GM21423 (cell line): ENCODE data around the gene GSC2.

Source experiments
- ATAC-seq: cut with Tn5 transposase; IDR thresholded peaks from one replicate; pipeline ENCODE4 v1.9.1; 2021; ENCODE audit warnings: mild to moderate bottlenecking, moderate library complexity; ENCODE audit not compliant: unreplicated experiment

Gene GSC2, protein sequence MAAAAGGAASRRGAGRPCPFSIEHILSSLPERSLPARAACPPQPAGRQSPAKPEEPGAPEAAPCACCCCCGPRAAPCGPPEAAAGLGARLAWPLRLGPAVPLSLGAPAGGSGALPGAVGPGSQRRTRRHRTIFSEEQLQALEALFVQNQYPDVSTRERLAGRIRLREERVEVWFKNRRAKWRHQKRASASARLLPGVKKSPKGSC

DNA sequence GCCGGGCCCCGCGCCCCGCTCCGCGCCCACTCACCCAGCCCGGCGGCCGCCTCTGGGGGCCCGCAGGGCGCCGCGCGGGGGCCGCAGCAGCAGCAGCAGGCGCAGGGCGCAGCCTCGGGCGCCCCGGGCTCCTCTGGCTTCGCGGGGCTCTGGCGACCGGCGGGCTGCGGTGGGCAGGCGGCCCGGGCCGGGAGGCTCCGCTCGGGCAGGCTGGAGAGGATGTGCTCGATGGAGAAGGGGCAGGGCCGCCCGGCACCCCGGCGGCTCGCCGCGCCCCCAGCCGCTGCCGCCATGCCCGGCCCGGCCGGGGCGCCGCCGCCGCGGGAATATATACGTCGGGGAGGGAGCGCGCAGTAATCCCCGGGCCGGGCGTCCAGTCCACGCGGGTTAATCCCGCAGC, at the start of gene GSC2:
TSS of gene GSC2 (minus strand) at position 302 of the 400 bp plus-strand sequence. CDS start at position 293, 9 bp downstream.
- no peak for ATAC-seq

DNA sequence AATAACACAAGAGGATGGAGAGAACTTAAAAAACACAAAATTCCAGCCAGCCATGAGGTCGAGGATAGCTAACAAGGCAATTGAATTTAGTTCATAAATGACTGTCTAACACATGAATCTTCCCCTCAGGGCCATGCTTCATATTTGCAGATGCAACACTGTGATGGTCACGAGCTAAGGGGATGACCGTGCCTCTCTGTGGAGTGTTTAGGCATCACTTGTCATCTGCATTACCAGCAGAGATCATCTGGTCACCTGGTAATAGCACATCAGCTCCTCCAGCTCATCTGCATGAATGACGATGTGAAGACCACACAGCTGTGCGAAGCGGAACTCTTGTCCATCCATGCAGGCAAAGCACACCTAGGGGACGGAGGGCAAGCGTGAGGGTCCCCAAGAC, 49.4 kb upstream of the GSC2 start:
- no peak for ATAC-seq

DNA sequence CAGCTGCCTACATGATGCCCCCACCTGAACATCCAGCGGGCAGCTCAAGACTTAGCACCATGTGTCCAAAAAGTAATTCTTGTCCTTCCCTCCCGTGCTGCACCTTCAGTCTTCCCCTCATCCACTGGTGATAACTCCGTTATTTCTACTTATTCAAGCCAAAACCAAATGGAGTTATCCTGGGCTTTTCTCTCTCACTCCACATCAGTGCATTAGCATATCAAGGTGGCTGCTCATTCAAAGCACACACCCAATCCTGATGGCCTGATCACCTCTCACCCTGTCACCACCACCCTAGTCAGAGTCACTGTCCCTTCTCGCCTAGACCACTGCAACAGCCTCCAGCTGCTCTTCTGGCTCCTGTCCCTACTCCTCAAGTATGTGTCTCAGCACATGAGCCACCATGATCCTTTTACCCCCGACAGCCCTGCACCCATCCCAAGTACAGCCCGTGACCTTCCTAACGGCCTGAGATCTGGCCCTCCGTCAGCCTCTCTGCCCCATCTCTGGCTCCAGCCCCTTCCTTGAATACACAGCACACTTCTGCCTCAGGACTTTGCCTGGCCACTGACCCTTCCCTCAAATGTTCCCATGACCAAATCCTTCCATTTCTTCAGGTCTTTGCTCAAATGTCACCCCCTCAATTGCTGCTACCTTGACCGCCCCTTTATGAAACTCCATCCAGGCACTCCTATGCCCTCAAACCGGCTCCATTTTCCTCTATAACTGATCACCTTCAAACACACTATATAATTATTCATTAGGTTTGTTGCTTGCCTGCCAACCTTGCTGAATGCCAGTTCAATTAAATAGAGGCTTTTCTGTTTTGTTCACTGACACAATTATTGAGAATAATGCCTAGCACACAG, 48.1 kb upstream of the GSC2 start:
- ATAC-seq: no peak

DNA sequence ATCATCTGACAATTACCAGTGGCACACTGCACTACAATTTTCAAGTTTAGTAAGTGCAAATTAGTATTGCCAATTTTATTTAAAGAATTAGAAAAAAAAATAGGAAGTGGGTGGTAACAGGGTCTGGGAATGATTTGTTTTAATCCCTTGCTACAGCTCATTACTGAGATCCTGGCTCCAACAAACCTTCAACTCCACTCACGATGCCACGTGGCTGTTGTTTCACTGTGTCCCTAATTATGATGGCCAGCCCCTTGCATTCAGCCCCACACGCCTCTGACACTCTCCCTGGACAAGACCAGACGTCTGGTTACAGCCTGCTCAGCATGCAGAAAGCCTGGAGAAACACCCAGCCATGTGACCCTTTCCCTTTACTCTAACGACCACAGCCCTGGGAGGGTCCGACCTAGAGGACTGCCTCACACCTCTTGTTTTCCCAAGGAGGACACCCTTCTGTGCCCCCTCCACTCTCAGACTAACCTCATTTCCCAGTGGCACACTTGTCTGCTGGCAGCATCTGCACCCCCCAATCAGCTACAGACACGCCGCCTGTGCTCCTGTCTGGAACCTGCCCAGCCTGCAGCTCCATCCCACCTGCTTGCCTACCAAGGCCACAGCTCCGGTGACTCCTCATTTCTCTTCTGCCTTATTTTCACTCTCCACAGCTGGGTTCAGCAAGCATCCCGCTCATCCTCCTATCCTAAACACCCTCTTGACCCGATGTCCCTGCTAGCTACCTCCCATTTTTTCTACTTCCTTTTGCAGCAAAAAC, 46.9 kb upstream of the GSC2 start:
- no peak for ATAC-seq

DNA sequence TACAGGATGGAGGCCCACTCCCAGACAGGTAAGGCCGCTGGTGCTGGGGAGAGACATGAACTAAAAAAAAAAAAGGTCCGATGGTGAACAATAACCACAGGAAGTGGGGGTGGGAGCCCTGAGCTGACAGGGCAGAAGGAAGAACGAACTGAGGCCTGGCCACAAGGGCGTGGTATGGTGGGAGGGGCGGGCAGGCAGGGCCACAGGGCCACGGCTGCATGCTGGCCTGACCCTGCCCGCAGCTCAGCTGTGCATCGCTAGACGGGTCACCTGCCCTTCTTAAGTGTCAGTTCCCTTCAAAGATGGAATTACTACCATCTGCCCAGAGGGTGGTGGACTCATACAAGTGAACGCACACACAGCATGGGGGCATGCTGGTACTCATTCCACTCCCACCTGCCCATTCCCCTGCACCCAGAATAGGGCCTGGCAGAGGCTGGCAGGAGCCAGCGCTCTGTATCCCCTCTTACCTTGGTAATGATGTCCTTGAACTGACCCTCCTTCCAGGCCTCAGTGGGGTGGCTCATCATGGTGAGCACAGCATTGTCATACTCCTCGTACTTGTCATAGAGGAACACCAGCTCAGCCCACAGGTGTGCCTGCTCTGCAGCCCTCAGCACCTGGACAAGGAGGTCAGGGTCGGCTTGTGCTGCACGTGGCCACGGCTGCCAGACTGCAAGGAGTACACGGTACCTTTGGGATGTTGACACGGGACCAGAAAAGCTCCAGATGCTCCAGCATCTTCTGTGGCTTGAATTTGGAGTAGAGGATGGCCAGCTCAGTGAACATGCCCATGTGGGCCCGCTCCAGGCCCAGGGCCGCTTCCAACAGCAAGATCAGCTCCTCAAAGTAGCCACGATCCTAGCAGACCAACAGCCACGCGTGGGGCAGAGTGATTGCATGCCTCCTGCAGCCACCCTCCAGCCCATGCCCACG, 46.0 kb upstream of the GSC2 start:
- ATAC-seq: no peak

DNA sequence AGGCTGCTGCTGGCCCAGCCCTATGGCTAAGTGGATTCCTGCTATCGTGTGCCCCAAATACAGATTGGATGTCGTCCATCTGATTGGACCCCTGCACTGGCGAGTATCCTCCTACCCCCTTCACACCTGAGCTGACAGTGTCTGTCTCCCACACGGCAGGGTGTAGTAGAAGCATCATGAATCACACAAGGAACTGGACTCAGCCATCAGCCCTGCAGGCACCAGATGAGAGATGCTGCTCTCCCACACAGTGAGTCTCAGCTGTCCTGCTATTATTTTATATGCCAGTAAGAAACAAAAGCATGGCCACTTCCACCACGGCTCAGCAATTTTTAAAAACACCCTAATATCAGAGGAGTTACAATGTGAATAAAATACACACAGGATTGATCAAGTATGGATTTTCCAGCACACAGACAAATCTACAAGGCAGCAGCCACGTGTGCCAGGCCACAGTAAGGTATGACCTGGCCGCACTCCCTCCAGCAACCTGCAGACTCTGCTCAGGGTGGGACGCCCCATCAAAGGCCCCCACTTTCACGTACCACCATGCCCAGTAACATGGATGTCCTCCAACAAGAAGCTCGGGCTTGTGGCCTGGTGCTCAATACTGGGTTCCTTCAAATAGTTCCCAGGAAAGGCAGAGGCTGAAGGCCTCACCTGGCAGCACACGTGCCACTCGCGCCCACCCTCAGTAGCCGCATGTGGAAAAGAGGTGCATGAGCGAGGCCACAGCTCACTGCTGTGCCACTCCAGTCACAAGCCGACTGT, 44.9 kb upstream of the GSC2 start:
- ATAC-seq: no peak

DNA sequence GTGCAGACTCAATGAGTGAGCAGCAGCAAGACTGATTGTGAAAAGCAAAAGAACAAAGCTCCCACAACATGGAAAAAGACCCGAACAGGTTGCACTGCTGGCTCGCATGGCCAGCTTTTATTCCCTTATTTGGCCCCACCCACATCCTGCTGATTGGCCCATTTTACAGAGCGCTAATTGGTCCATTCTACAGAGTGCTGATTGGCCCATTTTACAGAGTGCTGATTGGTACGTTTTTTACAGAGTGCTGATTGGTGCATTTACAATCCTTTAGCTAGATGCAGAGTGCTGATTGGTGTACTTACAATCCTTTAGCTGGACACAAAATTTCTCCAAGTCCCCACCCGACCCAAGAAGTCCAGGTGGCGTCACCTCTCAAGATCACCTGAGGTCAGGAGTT, 43.8 kb upstream of the GSC2 start:
- ATAC-seq: no peak

DNA sequence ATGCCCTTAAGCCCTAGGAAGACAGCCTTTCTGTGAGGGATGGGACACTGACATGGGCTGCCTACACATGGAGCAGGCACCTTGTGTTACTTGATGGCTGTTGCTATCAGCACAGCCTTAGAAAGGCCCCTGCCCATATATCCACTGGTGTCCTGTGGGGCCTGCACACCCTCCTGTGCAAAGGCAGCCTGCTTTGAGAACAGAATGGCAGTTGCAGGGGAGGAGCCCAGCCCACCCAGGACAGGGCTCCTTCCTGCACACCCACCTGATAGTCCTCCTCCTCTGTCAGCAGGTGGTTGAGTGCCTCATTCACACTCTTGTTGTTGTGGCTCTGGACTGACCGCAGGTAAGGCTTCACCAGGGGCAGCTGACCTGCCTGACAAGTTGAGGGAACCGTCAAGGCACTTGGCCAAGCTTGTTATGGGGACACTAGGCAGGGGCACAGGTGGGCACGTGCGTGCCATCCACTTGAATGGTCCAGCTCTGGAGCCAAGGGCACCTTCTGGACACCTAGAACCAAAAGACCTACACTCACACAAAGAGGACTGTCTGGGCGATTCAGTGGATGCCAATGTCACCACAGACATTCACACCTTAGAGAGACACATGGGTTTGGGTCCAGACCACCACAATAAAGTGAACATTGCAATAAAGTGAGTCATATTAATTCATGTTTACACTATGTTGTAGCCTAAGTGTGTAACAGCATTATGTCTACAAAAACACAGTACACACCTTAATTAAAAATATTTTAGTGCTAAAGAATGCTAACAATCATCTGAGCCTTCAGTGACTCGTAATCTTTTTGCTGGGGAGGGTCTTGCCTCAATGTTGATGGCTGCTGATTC, 37.8 kb upstream of the GSC2 start:
- no peak for ATAC-seq

DNA sequence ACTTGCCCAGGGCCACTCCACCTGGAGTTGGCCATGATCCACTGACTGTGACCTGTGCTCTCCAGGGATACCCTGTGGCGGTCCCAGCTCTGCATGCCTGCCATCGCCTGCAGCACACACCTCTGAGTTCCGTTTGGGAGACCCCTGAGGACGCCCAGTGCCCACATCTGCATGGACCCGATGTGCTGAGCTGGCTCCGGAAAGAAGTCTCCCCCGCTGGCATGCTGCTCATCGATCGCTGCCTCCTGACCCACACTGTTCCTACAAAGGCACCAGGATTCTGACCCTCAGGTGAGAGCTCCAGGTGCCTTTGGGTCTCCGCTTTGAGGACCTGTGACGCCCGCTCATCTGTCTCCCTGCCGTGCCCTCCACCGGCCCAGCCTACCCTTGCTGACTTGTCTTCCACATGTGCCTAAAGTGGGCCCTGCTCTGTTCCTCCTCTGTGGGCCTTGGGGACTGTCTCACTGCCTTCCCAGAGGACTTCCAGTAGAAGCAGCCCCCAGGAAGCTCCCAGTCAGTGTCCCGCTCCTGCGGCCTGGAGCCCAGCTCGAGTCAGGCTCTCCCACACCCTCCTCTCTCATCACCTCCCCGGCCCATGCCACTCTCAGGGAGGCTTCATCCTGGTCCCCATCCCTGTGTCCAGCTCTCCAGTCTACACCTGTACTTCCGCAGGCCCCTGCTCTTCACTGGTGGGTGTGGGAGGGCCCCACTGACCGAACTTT, 34.3 kb upstream of the GSC2 start:
- no peak for ATAC-seq

DNA sequence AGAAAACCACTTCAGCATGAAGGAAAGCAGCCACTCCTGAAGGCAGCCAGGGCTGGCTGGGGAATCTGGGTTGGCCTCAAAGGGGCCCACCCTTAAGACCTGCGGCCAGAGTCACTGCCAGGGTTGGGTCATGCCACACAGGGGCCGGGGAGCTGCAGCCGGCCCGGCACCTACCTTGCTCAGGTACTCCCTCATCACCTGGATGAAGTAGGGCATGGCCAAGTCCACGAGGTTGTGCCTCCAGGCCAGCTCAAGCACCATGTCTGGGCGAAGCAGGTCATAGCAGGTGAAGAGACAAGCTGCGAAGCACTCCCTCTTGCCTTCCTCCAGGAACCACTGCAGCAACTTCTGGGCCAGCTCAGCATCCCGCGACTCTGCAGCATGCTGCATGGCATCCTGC, 33.1 kb upstream of the GSC2 start:
- no peak for ATAC-seq

DNA sequence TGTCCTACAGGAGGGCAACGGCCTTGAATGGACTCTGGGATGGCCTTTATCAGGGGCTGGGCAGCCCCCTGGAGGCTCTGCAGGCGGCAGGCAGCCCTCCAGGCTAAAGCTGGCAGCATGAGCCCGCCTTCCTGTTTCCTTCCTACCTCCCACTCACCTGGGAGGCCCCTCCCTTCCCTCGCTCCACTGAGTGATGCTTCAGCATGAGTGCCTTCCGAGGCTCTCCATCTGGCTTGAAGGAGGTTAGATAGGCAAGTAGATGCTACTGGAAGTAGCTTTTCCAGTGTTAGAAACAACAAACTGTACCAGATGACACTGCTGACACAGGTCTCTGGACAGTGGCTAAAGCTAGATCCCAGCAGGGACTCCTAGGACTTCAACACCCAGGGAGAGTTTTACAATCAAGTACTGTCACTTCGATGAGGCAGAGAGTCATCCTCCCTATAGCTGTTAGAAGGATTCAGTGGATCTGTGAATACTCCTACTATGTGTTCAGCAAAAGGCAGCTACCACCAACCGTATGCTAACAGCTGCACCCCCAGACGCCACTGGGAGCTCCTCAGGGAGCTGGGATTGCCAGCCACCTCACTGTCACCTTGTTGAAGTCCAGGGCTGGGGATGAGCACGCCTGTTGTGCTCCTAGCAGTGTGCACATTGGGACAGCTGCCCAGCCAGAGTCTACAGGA, 32.5 kb upstream of the GSC2 start:
- ATAC-seq: no peak

DNA sequence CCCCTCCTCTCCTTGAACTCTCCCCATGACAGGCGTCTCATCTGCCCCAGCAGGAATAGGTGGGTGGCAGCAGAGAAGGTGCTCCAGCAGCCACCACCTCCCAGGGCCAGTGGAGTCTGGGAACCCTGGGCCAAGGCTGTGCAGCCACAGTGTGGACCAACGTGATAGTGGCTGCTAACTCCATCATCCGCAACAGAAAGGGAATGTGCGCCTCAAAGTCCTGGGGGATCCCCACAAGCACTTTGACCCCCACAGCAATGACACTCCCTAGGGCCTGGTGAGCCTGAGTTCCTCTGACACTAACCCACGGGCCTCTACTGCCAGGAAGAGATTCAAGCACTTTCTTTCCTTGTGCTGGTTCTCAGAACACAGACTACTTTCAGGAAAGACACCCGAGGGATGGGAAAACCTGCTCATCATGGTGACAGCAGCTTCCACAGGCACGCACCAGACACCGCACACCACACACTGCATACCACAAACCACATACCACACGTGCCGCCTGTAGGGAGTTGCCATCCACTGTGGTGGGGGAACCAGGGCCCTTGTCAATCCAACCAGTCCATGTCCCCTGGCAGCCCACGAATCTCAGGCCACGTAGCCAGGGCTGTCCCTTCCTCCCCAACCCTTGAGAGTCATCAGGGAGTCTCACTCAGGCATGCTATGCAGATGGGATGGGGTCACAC, 31.8 kb upstream of the GSC2 start:
- ATAC-seq: no peak

DNA sequence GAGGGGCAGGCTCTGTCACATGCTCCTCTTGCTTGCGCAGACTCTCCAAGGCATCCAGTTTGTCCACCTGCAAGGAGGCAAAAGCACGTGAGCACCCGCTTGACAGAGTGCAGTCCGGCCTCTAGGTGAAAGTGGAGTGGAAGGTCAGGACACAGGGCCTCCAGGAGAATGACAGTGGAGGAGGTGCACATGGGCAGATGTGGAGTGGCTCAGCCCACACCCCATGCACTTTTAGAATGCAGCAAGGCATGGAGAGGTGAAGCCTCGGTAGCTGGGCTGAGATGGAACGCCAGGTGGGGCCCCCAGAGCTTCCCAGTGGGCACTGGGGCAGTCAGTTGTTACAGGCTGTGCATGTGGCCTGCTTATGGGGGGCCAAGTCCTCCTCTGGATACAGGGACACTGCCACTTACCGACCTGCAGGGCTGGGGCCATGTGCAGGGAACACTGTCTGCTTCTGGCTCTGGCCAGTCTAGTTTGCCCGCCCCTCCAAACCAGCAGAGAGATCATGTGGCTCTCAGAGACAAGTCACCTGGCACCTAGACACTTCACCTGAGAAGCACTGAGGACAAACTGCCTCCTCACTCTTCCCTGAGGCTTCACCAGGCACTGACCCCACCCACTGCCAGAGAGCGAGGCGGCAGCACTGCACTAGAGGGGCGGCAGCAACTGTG, 30.8 kb upstream of the GSC2 start:
- no peak for ATAC-seq

DNA sequence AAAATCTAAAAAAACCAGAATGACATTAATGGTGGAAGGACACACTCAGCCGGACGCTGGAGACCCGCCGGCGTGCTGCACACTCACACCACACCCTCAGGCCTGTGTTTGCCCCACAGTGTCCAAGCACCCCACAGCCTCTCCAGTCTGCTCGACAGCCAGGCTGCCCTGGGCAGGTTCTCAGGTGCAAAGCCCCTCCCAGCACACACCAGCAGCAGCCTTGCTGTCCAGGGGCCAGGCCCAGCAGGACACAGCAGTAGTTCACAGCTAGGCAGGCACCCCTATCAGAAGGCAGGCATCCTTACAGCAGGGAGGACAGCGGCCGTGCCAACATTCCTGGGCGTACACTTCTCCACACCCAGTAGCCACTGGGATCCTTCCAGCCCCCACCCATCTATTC, 30.1 kb upstream of the GSC2 start:
- no peak for ATAC-seq

DNA sequence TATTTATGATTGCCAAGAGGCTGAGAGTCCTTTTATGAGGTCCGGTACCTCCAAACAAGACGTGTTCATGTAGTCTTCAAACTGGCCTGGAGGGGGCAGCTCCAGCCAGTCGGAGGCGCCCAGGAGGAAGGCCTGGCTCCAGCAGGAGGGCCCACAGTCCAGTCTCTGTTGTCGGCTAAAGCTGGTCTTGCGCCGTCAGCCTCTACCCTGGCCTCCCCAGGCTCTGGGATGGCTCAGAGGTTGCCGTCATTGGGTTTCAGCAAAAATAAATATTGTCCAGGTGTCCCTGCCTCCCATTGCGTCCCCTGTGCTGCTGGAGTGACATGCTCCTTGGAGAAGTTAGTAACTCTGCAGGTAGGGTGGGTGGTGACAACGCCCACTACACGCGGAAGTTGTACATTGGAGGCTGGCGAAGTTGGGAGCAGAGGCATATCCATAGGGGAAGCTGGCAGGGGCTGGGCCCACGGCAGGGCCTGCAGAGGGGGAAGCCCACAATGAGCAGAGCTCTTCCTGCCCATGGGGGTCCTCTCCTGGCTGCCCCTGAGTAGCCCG, 29.5 kb upstream of the GSC2 start:
- no peak for ATAC-seq
